ENCODE measurements around the gene SGCA.

The SGCA gene

DNA sequence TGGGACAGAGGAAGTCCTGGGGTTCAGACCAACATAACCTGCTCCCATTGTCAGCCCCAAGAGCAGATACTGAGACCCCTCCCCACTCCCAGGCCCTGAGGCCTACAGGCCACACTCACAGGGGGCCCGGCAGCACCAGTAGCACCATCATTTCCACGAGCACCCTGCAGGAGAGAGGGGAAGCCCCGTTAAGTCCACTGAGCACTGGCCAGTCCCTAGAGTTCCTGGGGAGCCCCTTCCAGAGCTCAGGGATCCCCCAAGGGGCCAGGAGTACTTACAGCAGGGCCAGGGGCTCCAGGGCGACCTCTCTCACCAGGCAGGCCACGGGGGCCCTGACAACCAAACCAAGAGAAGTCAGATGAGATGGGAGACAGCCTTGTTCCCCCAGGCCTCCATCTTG is 30.2 kb downstream of the SGCA start:
- DNase-seq, result no peak

GRCh38 chr17:50196826-50197225 is 31.0 kb downstream of the SGCA start:
- DNase-seq, result peak; percentile 54 to 59 (median 57)

- DNase-seq, result peak; percentile 82 to 88 (median 86)
Observed at GRCh38 chr17:50198026-50198669, 32.3 kb downstream of the SGCA start.

GRCh38 chr17:50199211-50199802 is 33.5 kb downstream of the SGCA start:
- no peak for DNase-seq

DNA sequence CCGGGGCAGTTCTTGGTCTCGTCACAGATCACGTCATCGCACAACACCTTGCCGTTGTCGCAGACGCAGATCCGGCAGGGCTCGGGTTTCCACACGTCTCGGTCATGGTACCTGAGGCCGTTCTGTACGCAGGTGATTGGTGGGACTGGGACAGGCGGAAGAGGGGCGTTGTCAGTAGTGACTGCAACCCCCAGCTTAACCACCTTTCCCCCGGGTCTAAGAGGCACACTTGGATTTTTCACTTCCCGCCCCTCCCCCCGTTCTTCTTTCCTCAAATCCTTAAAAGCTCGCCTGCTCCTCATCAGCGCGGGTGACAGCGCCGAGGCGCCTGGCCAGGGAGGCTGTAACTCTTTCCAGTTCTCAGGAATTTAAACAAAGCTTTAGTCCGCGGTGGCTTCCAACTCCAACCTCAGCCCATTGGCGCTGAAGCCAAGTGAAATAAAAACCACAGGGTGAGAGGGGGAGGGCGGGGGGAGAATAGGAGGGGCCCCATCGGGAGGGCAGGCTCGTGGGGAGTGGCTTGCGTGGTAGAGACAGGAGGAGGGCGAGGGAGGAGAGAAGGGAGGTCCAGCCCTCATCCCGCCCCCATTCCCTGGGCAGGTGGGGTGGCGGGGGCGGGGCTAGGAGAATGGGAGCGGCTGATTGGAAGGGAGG is 34.1 kb downstream of the SGCA start:
- peak; percentile 38 to 54 (median 39) for DNase-seq

GRCh38 chr17:50200457-50201275 is 34.9 kb downstream of the SGCA start:
- DNase-seq, result peak; percentile 85 to 94 (median 93)

- no peak for DNase-seq
Observed at GRCh38 chr17:50201276-50201854, 35.6 kb downstream of the SGCA start, which contains the start of gene COL1A1. Gene COL1A1 (minus strand): TSS chr17:50201631. CDS start chr17:50201513, 118 bp downstream.

DNA sequence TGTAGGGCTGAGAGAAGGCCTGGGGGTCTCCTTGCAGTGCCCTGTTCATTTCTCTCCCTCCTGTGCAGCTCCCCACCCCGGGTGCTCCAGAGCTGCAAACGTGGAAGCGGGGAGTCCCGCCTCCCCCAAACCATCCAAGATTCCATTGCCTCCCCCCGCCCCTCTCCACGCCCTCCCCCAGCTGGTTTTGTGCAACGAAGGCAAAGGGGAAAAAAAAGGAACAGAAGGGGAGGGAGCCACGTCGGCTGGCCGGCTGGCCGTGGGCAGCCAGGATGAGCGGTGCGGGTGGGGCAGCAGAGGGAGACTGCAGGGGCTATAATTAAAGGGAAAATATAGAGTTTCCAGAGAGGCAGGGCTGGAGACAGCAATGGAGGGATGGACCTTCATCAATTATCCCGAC is 37.3 kb downstream of the SGCA start:
- peak in 1 of 3 donors; percentile 44 for DNase-seq

- DNase-seq, result no peak
Observed at GRCh38 chr17:50203604-50204345, 38.0 kb downstream of the SGCA start.

DNA sequence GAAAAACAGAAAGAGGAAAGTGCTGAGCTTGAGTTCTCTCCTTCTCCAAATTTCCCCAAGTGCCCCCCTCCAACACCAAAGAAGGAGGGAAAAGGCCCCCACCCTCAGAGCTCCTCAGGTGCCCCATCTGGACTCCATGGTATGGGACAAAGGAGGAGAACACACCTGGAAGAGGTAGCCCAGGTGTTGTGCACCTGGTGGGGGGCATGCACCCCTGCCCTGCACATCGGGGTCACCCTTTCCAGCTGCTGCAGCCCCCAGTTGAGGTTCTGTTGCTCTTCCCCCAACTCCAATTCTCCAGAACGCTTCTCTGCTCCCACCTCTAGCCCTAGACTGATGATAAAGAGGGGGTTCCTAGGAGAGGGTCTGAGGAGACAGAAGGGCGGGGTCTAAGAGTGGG is 38.6 kb downstream of the SGCA start:
- no peak for DNase-seq

DNA sequence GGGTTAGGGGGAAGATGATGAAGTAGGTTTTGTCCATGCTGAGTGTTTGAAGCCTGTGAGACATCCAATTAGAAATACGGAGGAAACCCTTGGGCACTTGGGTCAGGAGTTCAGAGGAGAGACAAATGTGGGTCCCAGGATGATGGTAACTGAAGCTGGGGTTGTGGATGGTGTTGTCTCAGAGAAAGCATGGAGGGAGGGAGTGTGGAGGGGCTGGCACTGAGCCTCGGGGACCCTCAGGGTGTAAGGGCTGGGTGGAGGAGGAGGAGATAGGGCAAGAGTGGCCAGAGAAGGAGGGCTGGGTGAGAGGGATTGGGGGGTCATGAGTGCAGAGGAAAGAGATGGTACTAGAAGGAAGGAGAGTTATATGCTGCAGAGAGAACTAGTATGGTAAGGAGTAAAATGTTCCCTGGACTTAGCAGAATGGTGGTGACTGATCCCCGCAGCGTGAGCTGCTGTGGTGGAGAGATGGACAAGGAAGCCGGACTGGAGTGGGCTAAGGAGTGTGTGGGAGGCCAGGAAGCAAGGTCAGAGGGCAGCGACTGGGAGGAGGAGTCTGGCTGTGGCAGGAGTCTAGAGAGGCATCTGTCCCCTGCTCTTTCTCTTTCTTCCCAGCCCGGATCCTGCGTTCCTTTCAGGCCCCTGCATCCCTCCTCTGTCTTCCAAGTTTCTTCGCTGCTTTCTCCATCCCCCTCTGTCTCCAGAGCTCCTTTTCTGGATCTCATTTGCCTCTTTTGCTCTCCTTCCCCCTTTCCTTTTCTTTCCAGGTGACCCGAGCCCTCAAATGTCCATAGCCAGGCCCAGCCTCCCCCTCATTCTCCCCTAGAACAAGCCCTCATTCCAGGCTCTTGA is 39.5 kb downstream of the SGCA start:
- DNase-seq, result no peak

DNA sequence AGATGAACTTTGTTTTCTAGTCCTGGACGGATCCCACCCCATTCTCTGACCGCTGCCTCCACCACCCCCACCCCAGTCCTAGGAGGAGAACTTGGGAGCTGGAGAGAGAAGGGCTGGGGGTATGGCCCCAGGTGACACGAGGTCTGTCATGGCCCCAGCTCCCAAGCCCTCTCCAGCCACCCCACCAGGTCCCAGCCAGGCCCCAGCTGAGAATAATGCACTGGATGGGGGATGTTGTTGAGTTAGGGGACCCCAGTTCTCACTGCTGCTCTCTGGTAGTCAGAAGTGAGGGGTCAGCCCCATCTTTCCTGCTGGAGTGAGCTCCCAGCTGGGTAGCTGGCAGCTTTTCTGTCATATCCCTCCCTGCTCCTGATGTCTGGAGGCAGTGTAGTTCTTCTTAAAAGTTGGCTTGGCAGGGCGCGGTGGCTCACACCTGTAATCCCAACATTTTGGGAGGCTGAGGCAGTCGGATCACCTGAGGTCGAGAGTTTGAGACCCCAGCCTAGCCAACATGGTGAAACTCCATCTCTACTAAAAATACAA is 40.2 kb downstream of the SGCA start:
- DNase-seq, result no peak

- DNase-seq, result no peak
Observed at GRCh38 chr17:50206604-50207293, 40.9 kb downstream of the SGCA start.

DNA sequence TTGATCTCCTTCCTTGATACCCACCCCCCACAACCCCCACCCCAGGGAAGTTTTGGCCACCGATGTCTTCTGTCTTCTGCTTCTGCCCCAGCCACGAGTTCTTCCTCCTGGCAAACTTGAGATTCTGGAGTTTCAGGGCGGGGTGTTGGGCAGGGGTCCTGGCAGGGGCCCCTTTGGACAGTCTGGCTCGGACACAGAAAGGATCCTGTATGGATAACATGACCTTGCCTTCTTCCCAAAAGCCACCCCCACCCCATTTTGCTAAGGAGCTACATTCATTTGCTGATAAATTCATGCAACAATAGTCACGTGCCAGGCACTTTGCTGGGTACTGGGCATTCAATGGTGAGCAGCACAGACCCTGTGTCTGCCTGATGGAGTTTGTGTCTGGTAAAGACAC is 41.5 kb downstream of the SGCA start:
- no peak for DNase-seq

DNA sequence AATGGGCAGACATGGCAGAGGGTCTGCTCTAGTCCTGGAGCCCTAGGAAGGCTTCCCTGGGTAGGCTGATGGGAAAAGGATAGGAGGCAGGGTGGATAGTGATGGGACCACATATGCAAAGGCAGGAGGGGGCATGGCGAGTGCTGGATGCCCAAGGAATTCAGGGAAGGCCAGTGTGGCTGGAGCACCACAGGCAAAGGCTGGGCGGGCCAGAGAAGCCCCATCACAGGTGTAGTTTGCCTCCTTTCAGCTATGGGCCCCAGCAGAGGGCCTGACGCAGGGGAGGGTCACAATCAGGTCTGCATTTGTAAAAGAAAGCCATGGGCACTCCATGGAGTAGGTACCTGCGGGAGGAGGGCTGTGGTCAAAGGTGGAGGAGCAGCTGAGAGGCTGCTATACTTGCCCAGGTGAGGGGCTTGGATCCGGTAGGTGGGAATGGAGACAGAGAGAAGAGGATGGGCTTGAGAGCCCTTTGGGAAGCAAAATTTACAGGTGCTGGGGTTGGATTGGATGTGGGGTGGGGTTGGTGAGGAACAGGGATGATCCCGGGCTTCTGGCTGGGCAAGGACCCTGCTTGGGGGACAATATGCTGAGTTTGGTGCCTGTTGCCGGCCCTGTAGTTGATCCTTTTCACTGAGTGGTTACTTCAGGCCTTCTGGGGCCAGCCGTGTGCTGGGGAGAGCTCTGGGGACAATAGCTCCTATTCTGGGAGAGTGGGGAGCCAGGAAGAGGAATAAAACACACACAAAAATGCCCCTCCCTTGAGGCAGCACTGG is 42.2 kb downstream of the SGCA start:
- no peak for DNase-seq

GRCh38 chr17:50208611-50209061 is 42.8 kb downstream of the SGCA start:
- no peak for DNase-seq

- no peak for DNase-seq
Observed at GRCh38 chr17:50209133-50209471, 43.3 kb downstream of the SGCA start.

DNA sequence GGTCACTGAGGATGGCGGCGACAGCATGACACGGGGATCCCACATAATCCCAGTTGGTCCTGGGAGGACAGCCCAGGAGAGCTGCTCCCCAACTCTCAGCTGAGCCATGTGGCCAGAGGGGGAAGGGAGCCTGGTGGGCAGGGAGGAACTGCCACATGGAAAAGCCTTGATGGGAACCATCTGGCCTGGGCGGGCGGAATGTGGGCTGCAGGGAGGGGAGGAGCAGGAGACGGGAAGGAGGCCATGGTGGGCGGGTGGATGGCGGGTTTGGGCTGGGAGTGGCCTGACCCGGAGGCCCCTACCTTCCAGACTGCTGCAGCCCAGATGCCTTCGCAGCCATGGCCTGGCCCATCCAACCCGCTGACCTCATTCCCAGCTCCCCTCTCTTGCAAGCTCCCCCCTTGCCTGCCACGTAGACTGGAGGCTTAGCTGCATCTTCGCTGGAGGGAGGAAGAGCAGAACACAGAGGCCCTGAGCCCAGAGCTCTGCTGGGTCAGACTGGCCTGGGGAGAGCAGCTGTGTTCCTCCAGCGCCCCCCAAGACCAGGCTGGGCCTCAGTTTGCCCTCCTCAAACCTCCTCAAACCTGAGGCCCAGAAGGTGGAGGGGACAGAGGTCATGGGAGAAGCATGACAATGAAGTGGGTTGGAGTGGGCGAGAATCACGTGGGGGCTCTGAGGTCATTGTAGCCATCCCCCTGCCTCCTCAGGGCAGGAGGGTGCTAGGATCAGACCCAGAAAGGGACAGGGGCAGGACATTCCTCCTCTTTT is 43.9 kb downstream of the SGCA start:
- peak in 1 of 3 donors; percentile 57 for DNase-seq

All from suppressor macrophage treated with lipopolysaccharide for 1 hour (primary cell).